ENCODE measurements around the gene SLC22A2.
"Not testable (repeated sequence)": the region's sequence is repeated elsewhere in the genome, so short reads cannot be mapped to it uniquely, and the experiment has no call there.

SLC22A2 gene

DNA sequence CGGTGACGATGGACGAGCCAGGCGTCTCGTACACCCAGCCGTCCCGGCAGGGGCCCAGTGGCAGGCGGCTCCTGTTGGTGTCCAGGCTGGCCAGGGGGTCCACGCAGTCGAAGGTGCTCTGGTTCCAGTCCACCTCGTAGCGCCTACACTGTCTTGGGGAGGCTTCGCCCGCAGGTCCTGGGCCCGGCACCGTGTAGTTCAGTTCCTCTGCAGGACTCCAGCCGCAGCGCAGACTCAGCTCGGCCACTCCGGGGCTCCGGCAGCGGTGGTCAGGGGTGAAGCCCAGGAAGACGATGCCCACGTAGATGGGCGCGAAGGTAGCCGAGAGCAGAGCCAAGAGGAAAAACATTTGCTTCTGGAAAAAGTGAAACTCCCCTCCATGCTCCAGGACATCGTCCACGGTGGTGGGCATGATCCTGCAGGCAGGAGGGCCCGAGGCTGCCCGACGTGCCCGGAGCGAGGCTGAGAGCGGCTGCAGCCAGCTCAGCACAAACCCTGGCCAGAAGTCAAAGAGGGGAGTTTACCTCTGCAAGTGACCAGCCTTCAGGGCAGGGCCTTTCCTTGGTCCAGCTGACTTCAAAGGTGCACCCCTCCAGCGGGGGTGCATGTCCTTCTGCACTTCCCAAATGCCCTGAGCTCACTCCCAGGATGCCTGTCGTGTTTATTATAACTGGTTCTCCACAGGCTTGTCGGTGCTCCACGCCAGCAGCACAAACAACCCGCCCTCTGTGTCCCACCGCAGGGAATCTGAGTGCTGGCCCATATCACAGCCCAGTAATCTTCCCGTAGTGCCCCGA, at the start of gene SLC22A2:
Gene SLC22A2, minus strand, starts transcription at position 476 of the 797 bp plus-strand sequence. Its CDS starts 64 bp downstream, at position 412.
- DNase-seq (ENCODE audit: low read depth): no peak

DNA sequence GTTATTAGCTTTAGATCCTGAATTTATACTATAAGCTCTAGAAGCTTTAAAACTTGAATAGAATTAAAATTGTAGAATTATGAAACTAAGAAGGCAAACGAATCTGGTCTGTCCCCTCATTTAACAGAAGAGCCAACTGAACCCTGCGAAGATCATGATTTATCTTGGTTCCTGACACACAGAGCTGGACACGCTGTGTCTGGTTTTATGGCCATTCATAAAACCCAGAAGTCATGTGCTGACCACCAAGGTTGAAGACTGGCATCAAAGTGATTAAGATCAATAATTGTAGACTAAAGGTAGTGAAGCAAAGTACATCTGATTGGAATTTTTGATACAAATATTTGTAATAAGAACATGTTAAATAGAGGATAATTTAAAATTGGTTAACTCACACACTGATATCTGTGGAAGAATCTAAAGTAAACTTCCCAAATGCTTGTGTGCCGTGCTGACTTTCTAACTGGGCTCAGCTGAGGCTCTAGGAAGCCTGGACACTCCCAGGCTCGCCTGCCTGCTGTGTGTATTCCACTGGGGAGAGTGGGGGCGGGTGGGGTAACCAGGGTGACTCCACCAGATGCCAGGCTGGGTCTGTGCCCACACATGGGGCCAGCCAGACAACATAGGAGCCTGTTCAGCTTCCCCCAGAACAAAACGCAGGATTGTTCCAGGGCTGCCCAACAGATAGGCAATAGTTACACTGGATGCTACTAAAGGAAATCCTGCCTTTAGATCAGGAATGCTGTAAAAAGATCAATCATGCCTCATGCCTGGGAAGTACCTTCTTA, 47.5 kb upstream of the SLC22A2 start:
- no peak for DNase-seq (ENCODE audit: low read depth)

GRCh38 chr6:160303806-160304205, 45.2 kb upstream of the SLC22A2 start:
- DNase-seq (ENCODE audit: low read depth): no peak

- not testable (repeated sequence) for DNase-seq (ENCODE audit: low read depth)
Measured at GRCh38 chr6:160302431-160303082, 43.9 kb upstream of the SLC22A2 start.

- no peak for DNase-seq (ENCODE audit: low read depth)
Measured at GRCh38 chr6:160301339-160301738, 42.7 kb upstream of the SLC22A2 start.

DNA sequence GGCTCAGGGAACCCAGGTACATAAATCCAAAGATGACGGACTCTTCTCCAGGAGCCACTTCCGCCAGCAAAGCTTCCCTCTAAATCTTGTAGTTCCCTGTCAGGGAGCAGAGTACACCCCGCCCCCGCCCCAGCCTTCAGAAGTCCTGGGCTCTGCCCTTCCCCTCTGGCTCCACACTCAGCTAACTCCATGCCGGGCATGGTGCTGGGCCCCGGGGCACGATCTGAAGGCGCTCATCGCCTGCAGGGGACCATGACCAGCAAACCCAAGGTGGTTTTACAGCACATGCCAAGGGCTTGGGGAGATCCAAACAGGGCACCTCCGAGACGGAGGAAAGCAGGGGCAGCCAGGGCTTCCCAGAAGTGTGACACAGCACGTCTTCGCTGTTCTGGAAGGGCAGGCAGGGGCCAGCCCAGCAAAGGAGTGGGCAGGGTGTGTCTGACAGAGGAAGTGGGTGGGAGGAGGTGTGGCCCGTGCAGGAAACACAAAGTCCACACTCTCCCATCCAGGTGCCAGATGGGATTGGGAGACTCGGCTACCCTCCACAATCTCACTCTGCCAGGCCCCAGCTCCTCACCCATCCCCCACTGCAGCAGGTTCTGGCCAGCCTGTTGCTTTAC, 41.6 kb upstream of the SLC22A2 start:
- no peak for DNase-seq (ENCODE audit: low read depth)

GRCh38 chr6:160299559-160299958, 40.9 kb upstream of the SLC22A2 start:
- DNase-seq (ENCODE audit: low read depth): no peak

- no peak for DNase-seq (ENCODE audit: low read depth)
Measured at GRCh38 chr6:160298121-160298520, 39.5 kb upstream of the SLC22A2 start.

GRCh38 chr6:160297310-160297709, 38.7 kb upstream of the SLC22A2 start:
- DNase-seq (ENCODE audit: low read depth): no peak

DNA sequence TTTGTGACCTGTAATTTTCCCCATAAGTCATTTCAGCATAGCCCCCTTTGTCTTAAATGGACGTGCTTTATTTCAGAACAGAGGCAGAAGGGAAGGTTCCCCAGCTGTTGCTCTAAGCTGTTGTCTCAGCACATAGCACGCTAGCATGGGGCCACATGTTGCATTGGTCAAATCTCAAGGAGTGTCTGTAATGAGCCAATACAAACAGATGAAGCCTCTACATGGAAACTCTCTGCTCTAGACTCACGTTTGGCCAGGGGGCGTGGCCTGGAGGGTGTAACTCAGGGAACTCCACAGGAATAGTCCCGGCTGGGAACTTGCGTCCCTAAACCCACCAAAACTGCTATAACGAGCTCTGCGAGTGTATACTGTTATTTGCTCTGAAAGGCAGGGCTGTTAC, 35.2 kb upstream of the SLC22A2 start:
- DNase-seq (ENCODE audit: low read depth): no peak

DNA sequence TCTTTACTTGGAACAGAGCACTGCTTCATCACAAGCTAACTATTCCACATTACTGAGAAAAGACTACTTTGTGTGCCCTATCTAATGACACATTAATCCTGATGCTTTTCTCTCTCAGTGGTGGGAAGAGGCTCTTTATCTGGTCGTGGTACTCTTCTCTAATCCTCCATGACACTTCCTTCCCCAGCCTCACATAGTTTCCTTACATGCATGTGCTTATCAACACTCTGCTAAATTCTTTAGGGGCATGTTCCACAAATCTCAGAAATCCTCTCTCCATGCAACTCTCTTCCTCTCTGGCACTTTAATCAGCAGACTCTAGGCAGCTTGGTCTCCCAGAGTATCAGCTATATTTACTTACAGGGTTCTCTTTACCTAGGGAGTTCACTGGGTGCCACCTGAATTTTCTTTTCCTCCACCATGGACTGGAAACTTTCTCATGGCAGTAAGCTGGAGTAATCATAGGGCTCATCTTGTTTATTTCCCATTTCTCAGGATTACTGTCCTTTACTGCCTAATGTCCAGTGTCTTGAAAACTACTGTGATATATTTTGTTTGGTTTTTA, 27.0 kb upstream of the SLC22A2 start:
- no peak for DNase-seq (ENCODE audit: low read depth)

GRCh38 chr6:160284575-160284974, 26.0 kb upstream of the SLC22A2 start:
- no peak for DNase-seq (ENCODE audit: low read depth)

DNA sequence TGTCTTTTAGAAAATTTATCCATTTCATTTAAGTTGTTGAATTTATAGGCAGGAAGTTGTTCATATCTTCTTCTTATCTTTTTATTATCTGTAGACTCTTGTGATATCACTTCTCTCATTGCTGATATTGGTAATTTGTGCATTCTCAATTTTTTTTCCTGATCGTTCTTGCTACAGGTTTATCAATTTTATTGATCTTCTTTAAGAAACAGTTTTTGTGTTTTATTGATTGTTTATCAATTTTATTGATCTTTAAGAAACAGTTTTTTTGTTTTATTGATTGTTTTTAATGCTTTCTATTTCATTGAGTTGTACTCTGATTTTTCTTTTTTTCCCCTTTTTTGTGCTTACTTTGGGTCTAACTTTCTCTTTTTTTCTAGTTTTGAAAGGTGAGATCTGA, 23.8 kb upstream of the SLC22A2 start:
- DNase-seq (ENCODE audit: low read depth): no peak

GRCh38 chr6:160279850-160280249, 21.2 kb upstream of the SLC22A2 start:
- no peak for DNase-seq (ENCODE audit: low read depth)

- no peak for DNase-seq (ENCODE audit: low read depth)
Measured at GRCh38 chr6:160278786-160279310, 20.2 kb upstream of the SLC22A2 start.

DNA sequence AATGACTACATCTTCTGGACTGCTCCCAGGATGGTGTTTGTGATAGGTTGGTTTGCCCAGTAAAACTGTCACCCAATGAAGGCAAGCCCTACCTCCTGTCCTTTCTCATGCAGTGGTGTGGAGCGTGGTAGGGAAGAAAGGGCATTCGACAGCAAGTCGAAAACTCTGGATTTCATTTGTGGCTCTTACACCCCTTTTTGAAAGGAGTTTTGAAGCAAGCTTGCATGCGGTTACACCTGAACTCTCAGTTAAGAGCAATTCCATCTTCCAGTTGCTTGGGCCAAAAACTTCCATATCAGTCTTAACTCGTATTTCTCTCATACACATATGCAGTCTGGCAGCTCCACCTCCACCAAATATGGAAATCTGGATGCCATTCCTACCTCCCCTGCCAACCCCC, 19.7 kb upstream of the SLC22A2 start:
- DNase-seq (ENCODE audit: low read depth): no peak

GRCh38 chr6:160277546-160277945, 18.9 kb upstream of the SLC22A2 start:
- no peak for DNase-seq (ENCODE audit: low read depth)

- DNase-seq (ENCODE audit: low read depth): no peak
Measured at GRCh38 chr6:160277144-160277543, 18.5 kb upstream of the SLC22A2 start.

GRCh38 chr6:160276126-160276525, 17.5 kb upstream of the SLC22A2 start:
- DNase-seq (ENCODE audit: low read depth): no peak

DNA sequence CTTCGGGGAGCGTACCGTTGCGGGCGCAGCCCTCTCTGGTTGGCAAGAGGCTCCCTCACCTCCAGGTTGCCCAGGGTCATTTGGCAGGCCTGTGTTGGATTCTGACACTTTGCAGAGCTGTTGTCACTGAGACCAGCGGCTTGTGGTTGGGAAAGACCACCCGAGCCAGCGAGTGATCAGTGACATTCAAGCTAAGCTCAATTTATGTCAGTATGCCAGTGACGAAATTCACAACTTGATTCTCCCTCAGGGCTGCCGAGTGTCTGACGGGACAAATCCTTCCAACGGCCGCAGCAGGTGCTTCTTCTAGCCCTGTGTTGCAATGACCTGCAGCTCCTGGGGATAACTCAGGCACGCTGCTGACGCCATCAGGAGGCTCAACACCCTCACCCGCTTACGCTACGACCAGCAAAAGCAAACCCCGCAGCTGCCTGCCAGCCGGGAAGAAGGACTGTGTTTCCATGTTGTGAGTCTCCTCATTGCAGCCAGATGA, 16.9 kb upstream of the SLC22A2 start:
- DNase-seq (ENCODE audit: low read depth): no peak

GRCh38 chr6:160274871-160275510, 16.4 kb upstream of the SLC22A2 start:
- no peak for DNase-seq (ENCODE audit: low read depth)
